T-helper 2 cell (primary cell): ENCODE results near the gene GP1BA.
A peak's percentile ranks its signal among the peaks of the same experiment; 100 is the strongest.

Experiments
- DNase-seq, 5 experiments: peaks; one replicate each; pipeline versions ENCODE4 v3.0.0 to v3.0.0-alpha.2; 2012 to 2022
- total RNA-seq, 2 donors: gene quantifications; one replicate each; lab custom pipeline; 2026; lab: John Stamatoyannopoulos, UW

The GP1BA gene
- 0 reads per million in 2 donors for total RNA-seq

- no peak for DNase-seq
Measured at GRCh38 chr17:4931963-4932362, at the start of gene GP1BA. Gene GP1BA (plus strand): TSS chr17:4932277. CDS start chr17:4932605, 328 bp downstream.

DNA sequence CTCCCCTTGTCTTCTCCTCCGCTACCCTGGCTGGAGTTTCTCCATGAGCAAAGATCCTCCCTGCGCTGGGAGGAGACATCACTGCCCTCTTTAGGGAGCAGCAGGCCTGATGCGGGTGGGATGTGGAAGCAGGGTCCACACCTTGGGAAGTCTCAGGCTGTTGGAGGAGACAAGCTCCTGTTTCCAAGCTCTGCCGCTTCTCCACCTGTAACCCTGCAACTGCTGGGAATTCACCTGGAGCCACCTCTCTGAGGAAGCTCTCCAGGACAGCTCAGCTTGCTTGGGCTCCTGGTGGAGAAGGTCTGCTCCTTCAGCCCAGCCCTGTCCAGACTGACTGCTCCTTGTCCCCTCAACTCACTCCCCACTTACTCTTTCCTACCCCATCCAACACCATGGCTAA lies 47.6 kb upstream of the GP1BA start:
- no peak for DNase-seq

DNA sequence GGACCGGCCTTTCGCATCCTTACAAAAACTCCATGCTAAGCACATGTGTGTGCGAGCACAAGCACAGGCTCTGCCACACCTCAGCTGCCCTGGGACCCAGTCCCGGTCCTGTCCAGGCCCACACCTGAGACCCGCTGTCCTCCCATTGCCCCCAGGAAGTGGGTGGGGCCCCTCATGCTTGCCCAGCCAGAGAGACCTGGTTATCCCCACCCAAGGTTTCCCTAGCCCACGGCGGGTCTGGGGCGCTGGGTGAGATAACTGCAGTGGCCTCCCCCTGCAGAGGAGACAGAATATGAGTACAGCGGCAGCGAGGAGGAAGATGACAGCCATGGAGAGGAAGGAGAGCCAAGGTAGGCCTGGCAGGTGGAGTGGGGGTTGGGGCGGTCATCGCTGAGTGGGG lies 45.2 kb upstream of the GP1BA start:
- DNase-seq = no peak

GRCh38 chr17:4887581-4887980 lies 44.5 kb upstream of the GP1BA start:
- DNase-seq = no peak

DNA sequence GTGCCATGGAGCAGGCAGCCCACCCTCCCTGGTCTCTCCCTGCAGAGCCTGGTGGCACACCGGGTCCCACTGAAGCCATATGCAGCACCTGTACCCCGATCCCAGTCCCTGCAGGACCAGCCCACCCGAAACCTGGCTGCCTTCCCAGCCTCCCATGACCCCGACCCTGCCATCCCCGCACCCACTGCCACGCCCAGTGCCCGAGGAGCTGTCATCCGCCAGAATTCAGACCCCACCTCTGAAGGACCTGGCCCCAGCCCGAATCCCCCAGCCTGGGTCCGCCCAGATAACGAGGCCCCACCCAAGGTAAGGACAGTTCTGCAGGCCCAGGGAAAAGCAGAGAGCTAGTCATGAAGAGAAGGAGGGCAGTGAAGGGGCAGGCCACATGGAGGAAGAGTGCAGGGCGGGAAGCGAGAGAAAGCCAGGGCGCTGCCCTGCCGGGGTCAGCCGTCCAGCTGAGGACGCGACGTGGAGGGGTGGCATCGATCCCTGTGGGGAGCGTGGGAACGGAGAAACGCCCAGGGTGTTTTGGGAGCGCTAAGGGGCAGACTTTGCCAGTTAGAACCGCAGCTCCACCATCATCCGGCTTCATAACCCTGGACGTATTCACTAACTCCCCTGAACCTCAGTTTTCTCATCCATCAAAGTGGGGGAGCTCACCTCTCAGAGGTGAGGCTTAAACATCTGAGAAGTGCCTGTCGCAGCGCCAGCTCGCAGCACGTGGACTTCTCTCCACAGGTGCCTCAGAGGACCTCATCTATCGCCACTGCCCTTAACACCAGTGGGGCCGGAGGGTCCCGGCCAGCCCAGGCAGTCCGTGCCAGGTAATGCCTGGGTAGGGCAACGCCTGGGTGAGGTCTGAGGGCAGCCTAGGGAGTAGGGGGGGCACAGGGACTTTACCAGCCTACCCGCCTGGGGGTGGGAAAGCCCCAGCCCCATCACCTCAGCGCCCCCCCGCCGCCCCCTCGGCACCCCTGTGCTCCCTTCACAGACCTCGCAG lies 40.4 kb upstream of the GP1BA start:
- DNase-seq = no peak

DNA sequence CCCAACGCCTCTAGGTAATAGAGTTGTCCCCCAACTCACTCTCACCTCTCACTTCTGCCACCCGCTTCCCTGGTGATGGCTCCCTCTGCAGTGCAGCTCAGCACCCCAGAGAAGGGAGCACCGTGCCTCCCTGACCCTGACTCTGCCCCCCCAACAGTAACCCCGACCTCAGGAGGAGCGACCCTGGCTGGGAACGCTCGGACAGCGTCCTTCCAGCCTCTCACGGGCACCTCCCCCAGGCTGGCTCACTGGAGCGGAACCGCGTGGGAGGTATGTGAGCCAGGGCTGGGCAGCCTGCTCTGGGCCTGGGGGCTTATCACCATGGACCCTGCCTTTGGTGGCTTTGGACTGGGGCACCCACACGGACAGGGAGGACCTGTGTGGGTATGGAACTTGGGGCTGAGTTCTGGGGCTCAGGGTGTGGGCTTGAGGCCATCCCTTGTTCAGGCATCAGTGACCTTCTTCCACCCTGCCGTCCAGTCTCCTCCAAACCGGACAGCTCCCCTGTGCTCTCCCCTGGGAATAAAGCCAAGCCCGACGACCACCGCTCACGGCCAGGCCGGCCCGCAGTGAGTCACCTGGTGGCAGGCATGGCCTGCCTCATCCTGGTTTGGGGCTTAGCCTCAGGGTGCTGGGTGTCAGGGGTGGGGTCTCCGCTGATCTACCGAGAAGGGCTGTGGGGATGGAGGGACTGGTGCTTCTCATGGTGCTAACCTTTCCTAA lies 39.4 kb upstream of the GP1BA start:
- no peak for DNase-seq

GRCh38 chr17:4893272-4893671 lies 38.8 kb upstream of the GP1BA start:
- no peak for DNase-seq

DNA sequence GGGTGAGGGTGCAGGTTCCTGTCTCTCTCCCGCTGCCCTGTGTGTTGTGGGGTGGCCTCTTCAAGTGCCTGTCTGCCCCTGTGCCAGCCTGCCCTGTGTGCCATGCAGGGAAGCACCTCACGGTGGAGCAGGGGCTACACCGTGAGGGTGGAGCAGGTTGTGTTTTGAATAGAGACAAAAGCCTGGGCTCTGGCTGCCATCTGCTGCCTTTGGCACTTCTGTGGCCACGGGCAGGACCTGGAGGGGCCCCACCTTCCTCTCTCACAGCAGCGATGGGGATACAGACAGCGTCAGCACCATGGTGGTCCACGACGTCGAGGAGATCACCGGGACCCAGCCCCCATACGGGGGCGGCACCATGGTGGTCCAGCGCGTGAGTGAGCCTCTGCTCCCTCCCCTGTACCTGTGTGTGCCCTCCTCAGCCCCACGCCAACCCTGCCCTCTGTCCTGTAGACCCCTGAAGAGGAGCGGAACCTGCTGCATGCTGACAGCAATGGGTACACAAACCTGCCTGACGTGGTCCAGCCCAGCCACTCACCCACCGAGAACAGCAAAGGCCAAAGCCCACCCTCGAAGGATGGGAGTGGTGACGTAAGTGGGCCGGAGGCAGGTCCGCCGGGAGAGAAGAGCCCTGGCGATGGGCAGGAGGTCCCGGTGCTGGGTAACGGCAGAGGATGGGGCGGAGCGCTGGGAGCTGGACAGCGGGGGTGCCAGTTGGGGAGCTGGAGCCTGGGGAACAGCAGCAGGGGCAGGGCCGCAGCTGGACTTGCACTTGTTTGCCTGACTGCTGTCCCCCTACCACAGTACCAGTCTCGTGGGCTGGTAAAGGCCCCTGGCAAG lies 38.1 kb upstream of the GP1BA start:
- DNase-seq = no peak

- DNase-seq = no peak
Measured at GRCh38 chr17:4895121-4895520, 37.0 kb upstream of the GP1BA start.

DNA sequence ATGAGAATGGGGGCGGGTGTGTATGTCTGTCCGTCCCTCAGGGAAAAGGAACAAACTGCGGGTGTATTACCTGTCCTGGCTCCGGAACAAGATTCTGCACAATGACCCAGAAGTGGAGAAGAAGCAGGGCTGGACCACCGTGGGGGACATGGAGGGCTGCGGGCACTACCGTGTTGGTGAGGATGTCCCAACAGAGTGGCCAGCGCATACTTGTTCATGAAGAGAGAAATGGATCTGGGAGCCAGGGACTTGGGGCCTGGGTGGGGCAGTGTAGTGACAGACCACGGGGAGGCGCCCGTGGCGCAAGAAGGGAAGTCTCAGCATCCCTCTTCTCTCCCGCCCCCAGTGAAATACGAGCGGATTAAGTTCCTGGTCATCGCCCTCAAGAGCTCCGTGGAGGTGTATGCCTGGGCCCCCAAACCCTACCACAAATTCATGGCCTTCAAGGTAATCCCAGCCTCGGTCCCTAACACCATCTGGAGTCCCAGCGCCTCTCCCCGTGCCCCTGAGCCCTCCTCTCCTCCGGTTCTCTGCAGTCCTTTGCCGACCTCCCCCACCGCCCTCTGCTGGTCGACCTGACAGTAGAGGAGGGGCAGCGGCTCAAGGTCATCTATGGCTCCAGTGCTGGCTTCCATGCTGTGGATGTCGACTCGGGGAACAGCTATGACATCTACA lies 36.3 kb upstream of the GP1BA start:
- no peak for DNase-seq

GRCh38 chr17:4896332-4897197 lies 35.5 kb upstream of the GP1BA start:
- DNase-seq = no peak

GRCh38 chr17:4897198-4897687 lies 34.8 kb upstream of the GP1BA start:
- DNase-seq = no peak

GRCh38 chr17:4897785-4898184 lies 34.3 kb upstream of the GP1BA start:
- DNase-seq = no peak

DNA sequence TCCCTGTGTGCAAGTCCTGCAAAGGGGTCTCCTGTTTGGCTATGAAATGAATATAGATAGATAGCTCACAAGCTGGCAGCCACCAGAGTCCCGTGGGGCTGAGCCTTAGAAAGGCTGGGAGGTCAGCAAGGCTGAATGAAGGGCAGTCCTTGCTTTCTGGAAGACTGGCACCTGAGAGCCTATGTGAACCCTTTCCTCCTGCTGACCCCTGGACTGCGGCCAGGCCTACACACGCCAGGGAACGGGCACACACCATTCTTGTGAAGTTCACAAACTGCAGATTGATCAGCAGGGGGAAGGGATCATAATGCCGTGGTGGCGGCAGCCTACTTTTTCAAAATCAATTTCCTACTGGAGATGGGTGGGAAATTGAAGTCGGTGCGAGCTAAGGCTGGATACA lies 33.7 kb upstream of the GP1BA start:
- DNase-seq = no peak

DNA sequence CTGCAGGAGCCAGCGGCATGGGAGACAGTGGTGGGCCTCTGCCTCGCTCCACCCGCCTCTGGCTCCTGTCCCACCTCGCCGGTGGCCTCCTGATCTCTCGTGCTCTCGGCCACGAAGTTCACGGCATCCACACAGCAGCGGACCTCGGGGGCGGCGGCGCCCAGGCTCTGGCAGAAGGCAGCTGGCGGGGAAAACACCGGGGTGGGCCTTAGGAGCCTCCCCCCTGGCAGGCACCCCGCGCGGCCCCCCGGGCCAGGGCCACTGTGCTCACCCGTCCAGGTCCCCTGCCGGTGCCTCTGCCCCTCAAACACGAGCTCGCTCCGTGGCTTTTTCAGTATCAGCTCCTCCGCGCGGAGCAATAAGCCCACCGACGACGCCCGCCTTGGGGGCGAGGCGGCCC lies 33.1 kb upstream of the GP1BA start:
- no peak for DNase-seq

- DNase-seq = peak; percentile 85 to 97 (median 92)
Measured at GRCh38 chr17:4899341-4900230, 32.5 kb upstream of the GP1BA start, which contains the start of gene C17orf107. Gene C17orf107 (plus strand): TSS chr17:4899536. CDS start chr17:4899763, 227 bp downstream.

GRCh38 chr17:4900231-4901107 lies 31.6 kb upstream of the GP1BA start:
- peak in 4 of 5 experiments; percentile 30 to 86 (median 58) for DNase-seq

- no peak for DNase-seq
Measured at GRCh38 chr17:4901108-4901647, 30.9 kb upstream of the GP1BA start.
